T47D (cell line): ENCODE results near the gene GRIK4.

Source experiments
- DNase-seq, 2 experiments: peaks; one replicate each; pipeline versions ENCODE4 v3.0.0 to v3.0.0-alpha.2; 2011 to 2012; ENCODE audit warnings: low read depth in 1 of 2, low spot score in 1 of 2
- JUND ChIP-seq: IDR thresholded peaks from 2 replicates; pipeline ENCODE4 v1.6.1; 2012; ENCODE audit warnings: low read depth
- in situ Hi-C: cut with HindIII; loops from 2 replicates; pipeline ENCODE4 v1.10.0; 2016; ENCODE audit warnings: low sequenced_read_pairs, low pct_unique_long_range_greater_than_20kb

GRIK4 gene

GRCh38 chr11:120811731-120812130 is 300.2 kb downstream of the GRIK4 start:
- DNase-seq, result no peak
- in situ Hi-C loops, result no loop called here
- TF ChIP-seq JUND, result no peak

DNA sequence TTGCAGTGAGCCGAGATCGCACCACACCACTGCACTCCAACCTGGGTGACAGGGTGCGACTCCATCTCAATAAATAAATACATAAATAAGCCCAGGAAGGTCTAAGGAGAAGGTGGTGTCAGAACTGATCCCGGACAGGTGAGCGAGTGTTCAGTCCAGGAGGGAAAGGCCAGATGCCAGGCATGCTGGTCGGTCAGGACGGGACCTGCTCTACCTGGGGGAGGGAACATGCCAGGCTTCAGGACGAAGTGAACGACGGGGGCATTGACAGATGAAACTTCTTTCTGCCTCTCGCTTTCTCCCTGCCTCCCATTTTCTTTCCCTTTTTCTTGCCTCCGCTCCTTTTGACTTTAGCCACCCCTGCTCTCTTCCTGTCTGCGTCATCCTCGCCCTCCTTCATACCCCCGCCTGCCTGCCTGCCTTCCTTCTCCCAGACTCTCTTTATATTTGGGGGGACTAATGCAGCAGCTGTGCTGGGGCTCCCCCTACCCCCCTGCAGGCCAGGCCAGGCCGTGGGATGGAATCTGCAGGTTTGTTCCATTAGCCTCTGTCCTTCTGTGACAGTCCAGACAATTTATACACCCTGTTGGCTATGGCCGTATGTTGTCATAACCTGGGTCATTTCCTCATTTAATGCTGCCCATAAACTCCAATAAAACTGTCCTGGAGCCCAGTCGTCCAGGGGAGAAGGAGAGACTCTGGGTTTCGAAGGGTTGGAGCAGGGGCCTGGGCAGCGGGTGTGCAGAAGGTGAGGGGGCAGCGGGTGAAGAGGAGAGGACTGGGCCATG is 303.2 kb downstream of the GRIK4 start:
- TF ChIP-seq JUND, result no peak
- peak; percentile 41 to 57 for DNase-seq
- in situ Hi-C loops, result no loop called here

DNA sequence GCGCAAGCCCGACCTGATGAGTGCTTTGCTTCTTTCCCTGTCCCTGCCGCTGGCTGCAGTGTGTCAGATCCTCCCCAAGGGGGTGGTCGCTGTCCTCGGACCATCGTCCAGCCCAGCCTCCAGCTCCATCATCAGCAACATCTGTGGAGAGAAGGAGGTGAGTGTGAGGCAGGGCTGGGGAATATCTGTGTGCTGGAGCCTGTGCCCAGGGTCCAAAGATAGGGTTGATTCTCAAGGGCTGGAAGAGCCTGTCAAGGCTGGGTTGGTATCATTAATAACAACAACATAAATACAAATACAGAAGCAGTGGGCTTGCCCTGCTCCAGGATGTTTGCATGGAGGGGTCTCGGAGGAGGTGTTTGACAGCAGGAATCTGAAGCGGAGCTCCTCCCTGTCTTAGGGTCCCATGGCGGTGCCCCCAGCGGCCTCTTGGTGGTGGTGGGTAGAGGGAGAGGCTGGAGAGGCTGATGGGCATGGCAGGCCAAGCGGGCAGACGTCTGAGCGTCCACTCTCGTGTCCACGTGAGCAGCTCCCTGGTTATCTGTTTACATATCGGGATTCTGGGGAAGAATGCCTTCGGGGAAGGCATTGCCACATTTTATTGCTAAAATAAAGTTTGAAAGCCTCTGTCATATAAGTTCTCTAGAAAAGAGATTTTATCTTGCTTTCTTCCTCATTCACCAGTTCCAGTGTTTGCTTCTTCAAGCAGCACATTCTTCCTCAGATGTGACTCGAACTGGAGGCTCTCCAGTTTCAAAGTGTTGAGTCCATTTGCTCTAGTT is 304.0 kb downstream of the GRIK4 start:
- peak; percentile 97; the same call in 1 of the 2 replicates for TF ChIP-seq JUND
- peak; percentile 87 to 98 for DNase-seq

GRCh38 chr11:120816176-120816575 is 304.6 kb downstream of the GRIK4 start:
- no peak for DNase-seq
- TF ChIP-seq JUND, result no peak
- in situ Hi-C loops, result no loop called here

More for the DNA sequence above, 304.0 kb downstream of the GRIK4 start:
- in situ Hi-C loops, result no loop called here

DNA sequence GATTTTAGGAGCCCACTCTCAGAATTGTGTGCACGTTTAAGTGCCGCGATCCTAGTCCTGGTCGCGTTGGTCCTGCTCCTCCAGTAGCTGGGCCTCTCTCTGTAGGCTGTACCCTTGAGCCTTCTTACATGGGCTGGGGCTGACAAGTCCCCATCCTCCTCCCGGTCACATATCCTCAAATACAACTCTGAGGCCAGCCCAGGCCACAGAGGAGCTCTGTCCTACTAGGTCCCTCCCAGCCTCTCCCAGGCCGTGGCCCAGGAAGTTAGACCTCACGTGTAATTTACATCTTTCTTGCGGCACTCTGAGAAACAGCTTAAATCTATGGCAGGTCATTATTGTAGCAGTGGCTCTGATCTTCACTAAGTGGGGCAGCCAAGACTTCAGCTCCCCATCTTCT is 305.2 kb downstream of the GRIK4 start:
- no peak for TF ChIP-seq JUND
- in situ Hi-C loops, result no loop called here

DNA sequence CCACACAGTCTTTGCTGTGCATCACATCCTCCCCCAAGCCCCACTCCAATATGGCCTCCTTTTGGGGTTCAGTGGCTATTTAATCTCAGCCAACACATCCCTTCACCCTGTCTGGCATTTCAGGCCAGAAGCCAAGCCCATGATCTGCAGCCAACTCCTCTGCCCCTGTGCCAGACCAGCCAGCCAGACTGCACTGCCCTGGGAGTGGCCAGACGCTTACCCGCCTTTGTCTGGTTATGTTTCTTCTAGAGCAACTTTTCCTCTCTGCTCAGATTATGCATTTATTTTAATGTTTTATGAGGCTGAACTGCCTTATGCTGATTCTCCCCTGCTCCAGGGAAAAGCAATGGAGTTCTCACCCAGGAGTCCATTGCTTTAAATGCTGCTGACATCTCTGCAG is 305.6 kb downstream of the GRIK4 start:
- in situ Hi-C loops, result no loop called here
- TF ChIP-seq JUND, result no peak
- DNase-seq, result peak in 1 of 2 experiments; percentile 47

More for the DNA sequence above, 305.2 kb downstream of the GRIK4 start:
- DNase-seq, result no peak

GRCh38 chr11:120818097-120818496 is 306.5 kb downstream of the GRIK4 start:
- no peak for DNase-seq
- in situ Hi-C loops, result no loop called here

DNA sequence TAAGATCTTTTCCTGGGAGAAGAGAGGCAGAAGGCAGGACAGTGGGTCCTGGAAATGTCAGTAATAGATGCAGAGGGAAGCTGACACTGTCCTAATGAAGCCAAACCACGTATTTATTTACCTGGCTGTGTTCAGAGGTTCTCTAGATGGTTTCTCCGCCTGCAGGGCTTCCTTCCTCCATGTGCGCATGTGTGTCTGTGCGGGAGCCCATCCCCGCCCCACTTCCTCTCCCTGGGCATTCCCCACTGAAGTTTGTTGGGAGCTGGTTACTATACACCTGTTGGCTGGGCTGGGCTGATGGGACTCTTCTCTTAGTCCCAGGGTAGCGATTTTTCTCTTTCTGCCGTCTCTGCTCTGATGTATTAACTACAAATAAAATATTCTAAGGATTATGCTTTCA is 307.5 kb downstream of the GRIK4 start:
- TF ChIP-seq JUND, result no peak
- in situ Hi-C loops, result no loop called here
- DNase-seq, result peak in 1 of 2 experiments; percentile 72

More at GRCh38 chr11:120818097-120818496, 306.5 kb downstream of the GRIK4 start:
- TF ChIP-seq JUND, result no peak

DNA sequence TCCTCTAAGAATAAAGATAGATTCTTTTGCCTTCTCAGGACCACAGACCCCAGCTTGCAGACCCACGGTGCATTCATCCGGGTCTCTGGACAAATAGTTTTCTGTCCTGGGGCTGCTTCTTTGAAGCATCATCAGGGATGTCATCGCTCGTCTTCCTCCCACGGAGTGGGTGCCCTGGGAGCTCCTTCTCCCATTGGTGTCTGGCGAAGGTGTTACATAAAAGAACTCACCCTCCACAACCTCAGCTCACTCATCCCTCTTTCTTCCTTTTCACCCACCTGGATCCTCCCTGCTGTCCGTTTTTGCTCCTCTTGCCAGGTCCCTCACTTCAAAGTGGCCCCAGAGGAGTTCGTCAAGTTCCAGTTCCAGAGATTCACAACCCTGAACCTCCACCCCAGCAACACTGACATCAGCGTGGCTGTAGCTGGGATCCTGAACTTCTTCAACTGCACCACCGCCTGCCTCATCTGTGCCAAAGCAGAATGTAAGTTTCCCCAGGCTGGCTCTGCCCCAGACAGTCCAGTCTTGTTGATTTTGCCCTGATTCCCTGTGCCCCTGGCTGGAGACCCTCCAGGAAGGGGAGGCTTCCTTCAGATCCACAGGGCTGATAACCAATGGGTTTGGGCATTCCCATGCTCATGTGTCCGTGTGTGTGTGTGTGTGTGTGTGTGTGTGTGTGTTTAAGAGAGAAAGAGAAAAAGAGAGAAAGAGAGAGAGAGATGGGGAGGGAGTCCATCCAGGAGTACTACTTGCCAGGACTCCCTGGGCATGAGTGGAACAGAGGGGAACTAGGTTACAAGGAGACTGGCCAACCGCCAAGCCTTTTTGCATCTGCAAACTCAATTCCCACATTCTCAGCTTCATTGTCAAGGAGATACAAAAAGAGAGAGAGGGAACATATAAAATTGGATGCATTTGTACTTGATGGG is 308.2 kb downstream of the GRIK4 start:
- in situ Hi-C loops, result no loop called here
- no peak for DNase-seq
- no peak for TF ChIP-seq JUND

DNA sequence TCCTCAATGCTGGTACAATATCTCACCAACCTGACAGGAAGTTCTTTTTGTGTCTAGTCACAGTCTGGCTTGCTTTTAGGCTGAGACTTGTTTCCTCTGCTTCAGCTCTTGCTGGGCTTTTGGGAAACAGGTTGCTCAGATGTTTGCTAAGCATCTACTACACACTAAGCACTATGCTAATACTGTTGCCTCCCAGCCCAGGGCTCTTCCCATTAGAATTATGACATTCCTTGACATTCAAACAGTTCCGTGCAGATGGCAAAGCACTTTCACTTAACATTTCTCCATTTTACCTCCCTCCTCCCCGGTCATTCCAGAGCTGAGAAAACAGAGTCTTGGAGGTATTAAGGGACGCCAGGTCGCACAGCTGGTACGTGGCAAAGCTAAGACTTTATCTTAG is 311.6 kb downstream of the GRIK4 start:
- no peak for DNase-seq
- TF ChIP-seq JUND, result no peak
- in situ Hi-C loops, result no loop called here

DNA sequence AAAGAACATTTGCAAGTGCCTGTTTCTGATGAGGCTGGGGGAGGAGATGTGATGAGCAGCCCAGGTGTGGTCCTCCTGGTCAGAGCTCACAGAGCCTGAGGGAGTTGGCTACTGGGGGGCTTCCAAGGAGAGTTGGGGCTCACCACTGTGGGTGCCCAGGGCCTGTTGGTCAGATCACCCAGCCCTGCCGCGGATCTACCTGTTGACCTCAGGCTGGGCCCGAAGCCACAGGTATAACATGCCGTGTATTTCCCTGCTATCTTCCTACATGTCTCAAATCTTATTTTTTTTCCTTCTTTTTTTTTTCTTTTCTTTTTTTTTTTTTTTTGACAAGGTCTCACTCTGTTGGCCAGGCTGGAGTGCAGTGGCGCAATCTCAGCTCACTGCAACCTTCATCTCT is 312.7 kb downstream of the GRIK4 start:
- no peak for TF ChIP-seq JUND
- no peak for DNase-seq
- in situ Hi-C loops, result no loop called here

DNA sequence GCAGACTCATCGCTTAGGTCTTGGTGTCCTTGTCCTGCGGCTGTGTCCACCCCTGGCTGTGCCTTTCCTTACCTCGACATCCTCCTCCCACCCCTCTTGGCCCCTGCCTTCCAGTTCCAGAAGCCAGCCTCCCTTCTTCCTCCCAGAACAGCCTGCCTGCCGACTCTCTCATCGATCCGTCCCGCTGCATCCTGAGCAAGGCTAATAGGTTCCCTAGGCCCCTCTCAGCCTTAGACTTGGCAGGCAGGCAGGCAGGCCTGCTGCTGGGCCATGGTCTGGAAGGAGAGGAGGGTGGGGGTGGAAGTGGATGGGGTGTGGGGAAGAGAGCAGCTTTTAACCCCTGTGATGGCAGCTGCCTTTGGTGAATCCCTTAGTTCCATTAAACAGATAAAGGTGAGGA is 315.6 kb downstream of the GRIK4 start:
- no peak for DNase-seq
- no peak for TF ChIP-seq JUND
- in situ Hi-C loops, result no loop called here
